ENCODE data around the gene OR5B2. TPM values are rescaled to one million over a fixed set of nuclear protein-coding genes. Genes with fewer than 3 reads are reported as not detected.
"Not testable (repeated sequence)": the region's sequence is repeated elsewhere in the genome, so short reads cannot be mapped to it uniquely, and the experiment has no call there.

OR5B2 gene
- total and polyA plus RNA-seq, 3 donors from 2014 or later, result 0.47 to 0.62 TPM; not detected in 1

DNA sequence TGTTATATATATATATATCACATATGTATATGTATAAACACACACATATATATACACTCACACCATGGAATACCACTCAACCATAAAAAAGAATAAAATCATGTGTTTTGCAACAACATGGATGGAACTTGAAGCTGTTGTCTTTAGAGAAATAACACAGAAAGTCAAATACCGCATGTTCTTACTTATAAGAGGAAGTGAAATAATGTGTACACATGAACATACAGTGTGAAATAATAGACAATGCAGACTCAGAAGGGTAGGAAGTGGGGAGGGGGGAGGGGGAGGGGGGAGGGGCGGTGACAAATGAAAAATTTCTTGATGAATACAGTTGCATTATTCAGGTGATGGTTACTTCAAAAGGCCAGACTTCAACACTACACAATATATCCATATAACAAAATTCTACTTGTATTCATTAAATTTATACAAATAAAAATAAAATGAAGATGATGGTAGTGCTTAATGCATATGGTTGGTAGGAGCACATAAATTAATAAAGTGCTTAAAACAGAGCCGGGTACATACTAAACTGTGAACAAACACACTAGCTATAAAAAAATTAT lies 5.8 kb upstream of the OR5B2 start:
- Histone ChIP-seq H3K27me3 (no peaks in the 10 kb centered on the region), H3K9me3 (no peaks in the 10 kb centered on the region), H3K4me1 (no peaks in the 10 kb centered on the region), H3K4me3 (no peak overlapping the region), H3K27ac (no peak overlapping the region), H3K36me3 (ENCODE audit: low read depth, missing control alignments) (no peaks in the 10 kb centered on the region)
- 73 to 82% methylated on average over 3 of the region's 3 CpGs for WGBS, 2 donors
- no peak for DNase-seq
- TF ChIP-seq CTCF (IDR thresholded peaks at IDR 0.05) (no peak), POLR2A (IDR thresholded peaks at IDR 0.05) (no peak)
- intact Hi-C loops (cut with DNase I; ENCODE audit: low total_unique reads), result no loop called here

DNA sequence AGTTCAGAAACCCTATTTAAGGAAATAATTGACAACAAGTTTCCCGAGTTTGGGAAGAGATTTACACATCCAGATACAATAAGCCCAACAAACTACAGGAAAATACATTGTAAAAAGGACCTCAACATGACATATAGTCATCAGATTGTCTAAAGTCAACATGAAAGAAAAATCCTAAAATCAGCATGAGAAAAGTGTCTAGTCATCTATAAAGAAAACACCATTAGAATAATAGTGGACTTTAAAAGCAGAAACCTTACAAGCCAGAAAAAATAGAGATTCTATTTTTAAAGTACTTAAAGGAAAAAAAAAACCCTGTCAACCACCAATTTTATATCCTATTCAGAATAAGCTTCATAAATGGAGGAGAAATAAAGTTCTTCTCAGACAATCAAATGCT lies 1.4 kb upstream of the OR5B2 start:
- Histone ChIP-seq H3K9me3 (no peaks in the 10 kb centered on the region), H3K27ac (no peak overlapping the region), H3K27me3 (no peaks in the 10 kb centered on the region), H3K4me1 (no peaks in the 10 kb centered on the region), H3K36me3 (ENCODE audit: low read depth, missing control alignments) (no peaks in the 10 kb centered on the region), H3K4me3 (no peak overlapping the region)
- 67 to 69% methylated on average over 1 of the region's 1 CpG for WGBS, 2 donors
- no peak for TF ChIP-seq CTCF (IDR thresholded peaks at IDR 0.05)
- no peak for TF ChIP-seq POLR2A (IDR thresholded peaks at IDR 0.05)
- no peak for DNase-seq
- intact Hi-C loops (cut with DNase I; ENCODE audit: low total_unique reads), result no loop called here

GRCh38 chr11:58406774-58407173 lies 21.1 kb downstream of the OR5B2 start, which contains the start of gene OR5B3:
OR5B3 (minus strand) TSS chr11:58406874; CDS start chr11:58403409, 3,465 bp downstream.
- intact Hi-C loops (cut with DNase I; ENCODE audit: low total_unique reads), result no loop called here
- Histone ChIP-seq H3K4me3 (no peak within 1 kb of the TSS), H3K4me1 (no peaks in the 10 kb centered on the region), H3K36me3 (ENCODE audit: low read depth, missing control alignments) (no peaks in the 10 kb centered on the region), H3K27me3 (no peaks in the 10 kb centered on the region), H3K27ac (no peak within 1 kb of the TSS), H3K9me3 (no peaks in the 10 kb centered on the region)
- 61 to 73% methylated on average over 1 of the region's 1 CpG for WGBS, 2 donors
- TF ChIP-seq CTCF (IDR thresholded peaks at IDR 0.05), result no peak
- TF ChIP-seq POLR2A (IDR thresholded peaks at IDR 0.05), result no peak
- no peak for DNase-seq

DNA sequence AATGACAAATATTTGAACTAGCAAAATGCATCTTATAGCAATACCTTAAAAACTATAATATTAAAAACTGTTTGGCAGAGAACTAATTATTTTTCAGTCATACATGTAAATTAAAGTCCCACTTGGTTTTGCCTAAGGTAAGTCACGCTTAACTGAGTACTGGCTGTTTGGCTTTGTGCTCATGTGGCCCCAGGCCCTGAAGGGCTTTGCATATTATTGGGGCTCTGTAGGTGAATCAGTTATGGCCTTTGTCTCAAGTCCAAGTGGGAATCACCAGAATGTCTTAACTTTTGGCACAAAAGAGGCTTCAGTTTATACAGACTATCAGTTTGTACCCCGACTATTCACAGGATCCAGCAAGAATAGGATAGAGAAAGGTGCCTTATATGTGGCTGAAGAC lies 28.3 kb downstream of the OR5B2 start:
- H3K4me3 ChIP-seq; H3K27ac ChIP-seq; H3K36me3 ChIP-seq (ENCODE audit: low read depth, missing control alignments); DNase-seq; H3K9me3 ChIP-seq; H3K4me1 ChIP-seq; H3K27me3 ChIP-seq; intact Hi-C loops (cut with DNase I; ENCODE audit: low total_unique reads): not testable (repeated sequence)
- 80% methylated on average over 1 of the region's 2 CpGs; no CpG with 5 or more reads in 1 of the 2 donors for WGBS, 2 donors

DNA sequence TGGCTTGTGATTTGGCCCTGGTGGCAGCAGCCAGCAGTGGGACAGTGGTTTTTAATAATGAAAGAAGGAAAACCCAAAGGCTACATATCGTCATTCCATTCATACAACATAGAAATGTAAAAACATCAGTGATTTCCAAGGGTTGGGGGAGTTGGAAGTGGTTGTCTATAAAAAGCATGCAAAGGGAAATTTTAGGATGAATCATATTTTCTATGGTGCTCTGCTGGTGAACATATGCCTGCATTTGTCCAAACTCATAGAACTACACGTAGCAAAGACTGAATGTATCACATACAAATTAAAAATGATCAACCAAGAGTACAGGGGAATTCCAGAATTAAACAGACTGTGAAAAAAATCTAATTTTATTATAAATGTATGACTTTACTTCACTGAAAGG lies 32.3 kb downstream of the OR5B2 start:
- WGBS, 2 donors, result 63 to 90% methylated on average over 2 of the region's 2 CpGs
- intact Hi-C loops (cut with DNase I; ENCODE audit: low total_unique reads), result no loop called here

More for the DNA sequence above, 32.3 kb downstream of the OR5B2 start:
- Histone ChIP-seq H3K36me3 (ENCODE audit: low read depth, missing control alignments) (no peaks in the 10 kb centered on the region), H3K4me3 (no peak overlapping the region), H3K4me1 (no peaks in the 10 kb centered on the region), H3K9me3 (no peaks in the 10 kb centered on the region), H3K27me3 (no peaks in the 10 kb centered on the region), H3K27ac (no peak overlapping the region)
- DNase-seq, result no peak
- no peak for TF ChIP-seq POLR2A (IDR thresholded peaks at IDR 0.05)
- no peak for TF ChIP-seq CTCF (IDR thresholded peaks at IDR 0.05)

Measured in testis (tissue), 3 donors.